ENCODE data around the gene KRT71.

KRT71 gene

GRCh38 chr12:52539821-52540173 is 13.1 kb downstream of the KRT71 start:
- Histone ChIP-seq H3K9me3 (ENCODE audit: low read length) (no peaks in the 10 kb centered on the region), H3K79me2 (ENCODE audit: insufficient read depth, low read length) (no peaks in the 10 kb centered on the region), H3K27ac (ENCODE audit: low read depth, low read length, poor library complexity, severe bottlenecking) (no peak overlapping the region), H3F3A (ENCODE audit: insufficient read depth, low read length) (no peaks in the 10 kb centered on the region), H3K27me3 (ENCODE audit: insufficient read depth, low read length) (no peaks in the 10 kb centered on the region), H3K4me1 (ENCODE audit: insufficient read depth, low read length, severe bottlenecking) (no peaks in the 10 kb centered on the region), H4K20me1 (ENCODE audit: insufficient read depth, low read length) (no peaks in the 10 kb centered on the region), H3K36me3 (ENCODE audit: insufficient read depth, low read length) (no peaks in the 10 kb centered on the region), H3K4me2 (ENCODE audit: low read length) (no peak overlapping the region), H3K9ac (ENCODE audit: low read length) (no peak overlapping the region), H3K4me3 (ENCODE audit: low read depth, low read length, poor library complexity, severe bottlenecking) (no peak overlapping the region), H3K9me2 (ENCODE audit: low read depth, low read length) (no peaks in the 10 kb centered on the region), H2AFZ (ENCODE audit: low read length) (no peak overlapping the region)
- TF ChIP-seq CTCF (IDR thresholded peaks at IDR 0.05; ENCODE audit: low read length) = no peak
- no peak for TF ChIP-seq EZH2 (IDR thresholded peaks at IDR 0.05; ENCODE audit: borderline replicate concordance, low read length)

DNA sequence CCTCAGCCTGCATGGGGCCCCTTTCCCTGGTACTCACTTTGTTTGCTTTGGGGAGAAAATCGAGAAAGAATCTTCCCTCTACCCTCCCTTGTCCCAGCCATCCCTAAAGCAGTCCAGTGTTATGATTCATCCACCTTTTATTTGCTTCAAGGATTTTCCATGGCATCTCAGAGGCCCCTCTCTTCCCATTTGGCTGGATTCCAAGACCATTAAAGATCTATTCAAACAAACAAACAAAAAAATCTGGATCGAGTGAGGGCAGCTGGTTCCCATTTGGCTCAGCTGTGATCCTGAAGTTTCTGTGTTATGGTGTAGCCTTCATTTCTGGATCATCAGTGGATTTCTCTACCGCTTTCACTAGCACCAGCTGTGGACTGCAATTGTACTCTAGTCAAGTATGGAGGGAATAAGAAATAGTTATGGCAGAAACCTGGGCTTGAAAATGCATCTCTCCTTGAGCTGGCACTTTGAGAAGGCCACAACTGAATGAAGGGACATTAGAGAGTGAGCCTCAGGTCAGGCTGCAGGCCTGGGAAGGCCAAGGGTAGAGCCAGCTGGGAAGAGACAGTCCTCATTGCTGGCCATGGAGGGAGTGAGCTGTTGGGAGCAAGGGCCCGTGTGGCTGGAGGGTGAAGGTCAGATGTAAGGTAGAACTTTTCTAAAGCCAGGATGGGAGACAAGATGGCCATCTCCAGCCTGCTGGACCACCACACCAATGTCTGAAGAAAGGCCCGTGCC is 13.7 kb downstream of the KRT71 start:
- no peak overlapping the region for H3K27ac ChIP-seq (ENCODE audit: low read depth, low read length, poor library complexity, severe bottlenecking)

DNA sequence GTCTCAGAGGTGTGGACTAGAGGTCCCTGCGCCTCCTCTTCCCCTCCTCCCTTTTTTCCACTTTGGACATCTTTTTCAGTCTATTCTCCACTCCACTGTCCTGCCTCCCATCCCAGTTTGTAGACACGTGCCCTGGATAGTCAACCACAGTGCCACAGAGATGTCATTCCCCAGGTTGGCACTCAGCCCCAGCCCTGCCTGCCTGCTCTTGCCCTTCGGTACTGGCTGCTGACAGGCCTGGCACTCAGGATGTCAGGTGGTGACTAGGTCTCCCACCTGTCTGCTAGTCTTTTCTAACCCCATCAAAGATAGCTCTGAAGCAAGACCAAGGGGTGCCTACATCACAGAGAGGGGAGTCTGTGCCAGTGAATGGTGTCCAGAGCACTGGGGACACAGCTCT is 15.8 kb downstream of the KRT71 start:
- Histone ChIP-seq H3K4me2 (ENCODE audit: low read length) (no peak overlapping the region), H3K9ac (ENCODE audit: low read length) (no peak overlapping the region), H3K27ac (ENCODE audit: low read depth, low read length, poor library complexity, severe bottlenecking) (no peak overlapping the region), H3K4me3 (ENCODE audit: low read depth, low read length, poor library complexity, severe bottlenecking) (no peak overlapping the region), H3F3A (ENCODE audit: insufficient read depth, low read length) (no peaks in the 10 kb centered on the region), H3K4me1 (ENCODE audit: insufficient read depth, low read length, severe bottlenecking) (no peaks in the 10 kb centered on the region), H3K79me2 (ENCODE audit: insufficient read depth, low read length) (no peaks in the 10 kb centered on the region), H3K27me3 (ENCODE audit: insufficient read depth, low read length) (no peaks in the 10 kb centered on the region; the same call in 1 of the 2 replicates), H4K20me1 (ENCODE audit: insufficient read depth, low read length) (no peaks in the 10 kb centered on the region), H2AFZ (ENCODE audit: low read length) (no peak overlapping the region), H3K9me2 (ENCODE audit: low read depth, low read length) (no peaks in the 10 kb centered on the region), H3K9me3 (ENCODE audit: low read length) (no peaks in the 10 kb centered on the region), H3K36me3 (ENCODE audit: insufficient read depth, low read length) (no peaks in the 10 kb centered on the region)
- TF ChIP-seq CTCF (IDR thresholded peaks at IDR 0.05; ENCODE audit: low read length) = no peak
- TF ChIP-seq EZH2 (IDR thresholded peaks at IDR 0.05; ENCODE audit: borderline replicate concordance, low read length) = no peak

More for the DNA sequence above, 13.7 kb downstream of the KRT71 start:
- Histone ChIP-seq H4K20me1 (ENCODE audit: insufficient read depth, low read length) (no peaks in the 10 kb centered on the region), H3K36me3 (ENCODE audit: insufficient read depth, low read length) (no peaks in the 10 kb centered on the region), H2AFZ (ENCODE audit: low read length) (no peak overlapping the region), H3K27me3 (ENCODE audit: insufficient read depth, low read length) (no peaks in the 10 kb centered on the region), H3K4me1 (ENCODE audit: insufficient read depth, low read length, severe bottlenecking) (no peaks in the 10 kb centered on the region), H3F3A (ENCODE audit: insufficient read depth, low read length) (no peaks in the 10 kb centered on the region), H3K9me2 (ENCODE audit: low read depth, low read length) (no peaks in the 10 kb centered on the region), H3K9me3 (ENCODE audit: low read length) (no peaks in the 10 kb centered on the region), H3K79me2 (ENCODE audit: insufficient read depth, low read length) (no peaks in the 10 kb centered on the region), H3K9ac (ENCODE audit: low read length) (no peak overlapping the region), H3K4me2 (ENCODE audit: low read length) (no peak overlapping the region), H3K4me3 (ENCODE audit: low read depth, low read length, poor library complexity, severe bottlenecking) (no peak overlapping the region)
- no peak for TF ChIP-seq EZH2 (IDR thresholded peaks at IDR 0.05; ENCODE audit: borderline replicate concordance, low read length)

- H2AFZ ChIP-seq (ENCODE audit: low read length) = no peak overlapping the region
- H3K9me3 ChIP-seq (ENCODE audit: low read length) = no peaks in the 10 kb centered on the region
- H3K9me2 ChIP-seq (ENCODE audit: low read depth, low read length) = no peaks in the 10 kb centered on the region
- H4K20me1 ChIP-seq (ENCODE audit: insufficient read depth, low read length) = no peaks in the 10 kb centered on the region
- H3K4me2 ChIP-seq (ENCODE audit: low read length) = no peak overlapping the region
- no peaks in the 10 kb centered on the region for H3K79me2 ChIP-seq (ENCODE audit: insufficient read depth, low read length)
- H3K27ac ChIP-seq (ENCODE audit: low read depth, low read length, poor library complexity, severe bottlenecking) = no peak overlapping the region
- H3K4me1 ChIP-seq (ENCODE audit: insufficient read depth, low read length, severe bottlenecking) = no peaks in the 10 kb centered on the region
- H3K9ac ChIP-seq (ENCODE audit: low read length) = no peak overlapping the region
- H3K27me3 ChIP-seq (ENCODE audit: insufficient read depth, low read length) = no peaks in the 10 kb centered on the region; the same call in 1 of the 2 replicates
- TF ChIP-seq EZH2 (IDR thresholded peaks at IDR 0.05; ENCODE audit: borderline replicate concordance, low read length) = no peak
- no peak for TF ChIP-seq CTCF (IDR thresholded peaks at IDR 0.05; ENCODE audit: low read length)
- H3K36me3 ChIP-seq (ENCODE audit: insufficient read depth, low read length) = no peaks in the 10 kb centered on the region
- no peaks in the 10 kb centered on the region for H3F3A ChIP-seq (ENCODE audit: insufficient read depth, low read length)
- no peak overlapping the region for H3K4me3 ChIP-seq (ENCODE audit: low read depth, low read length, poor library complexity, severe bottlenecking)
These were observed 17.4 kb downstream of the KRT71 start for GRCh38 chr12:52535574-52535973.

Data from OCI-LY1 (cell line).